Measurements from ENCODE around the gene FBL.
A peak's percentile ranks its signal among the peaks of the same experiment; 100 is the strongest.
"Not testable (repeated sequence)": the region's sequence is repeated elsewhere in the genome, so short reads cannot be mapped to it uniquely, and the experiment has no call there.

The FBL gene

GRCh38 chr19:39824143-39825092 is 21.8 kb downstream of the FBL start:
- peak; percentile 65 for DNase-seq (ENCODE audit: low read depth)

GRCh38 chr19:39823686-39824085 is 22.5 kb downstream of the FBL start:
- DNase-seq (ENCODE audit: low read depth), result no peak

- DNase-seq (ENCODE audit: low read depth), result no peak
These were observed 25.5 kb downstream of the FBL start for GRCh38 chr19:39820696-39821095.

- DNase-seq (ENCODE audit: low read depth), result no peak
These were observed 26.4 kb downstream of the FBL start for GRCh38 chr19:39819786-39820185.

GRCh38 chr19:39818626-39819097 is 27.5 kb downstream of the FBL start:
- no peak for DNase-seq (ENCODE audit: low read depth)

- no peak for DNase-seq (ENCODE audit: low read depth)
These were observed 28.2 kb downstream of the FBL start for GRCh38 chr19:39817888-39818561.

GRCh38 chr19:39816287-39817048 is 29.7 kb downstream of the FBL start:
- no peak for DNase-seq (ENCODE audit: low read depth)

- DNase-seq (ENCODE audit: low read depth), result no peak
These were observed 31.6 kb downstream of the FBL start for GRCh38 chr19:39814595-39814994.

- not testable (repeated sequence) for DNase-seq (ENCODE audit: low read depth)
These were observed 32.1 kb downstream of the FBL start for GRCh38 chr19:39814111-39814510.

- no peak for DNase-seq (ENCODE audit: low read depth)
These were observed 32.8 kb downstream of the FBL start for GRCh38 chr19:39813264-39813993.

GRCh38 chr19:39811064-39811463 is 35.1 kb downstream of the FBL start:
- no peak for DNase-seq (ENCODE audit: low read depth)

GRCh38 chr19:39810424-39810823 is 35.8 kb downstream of the FBL start:
- DNase-seq (ENCODE audit: low read depth), result no peak

- no peak for DNase-seq (ENCODE audit: low read depth)
These were observed 36.8 kb downstream of the FBL start for GRCh38 chr19:39809368-39809767.

GRCh38 chr19:39808688-39809087 is 37.5 kb downstream of the FBL start:
- not testable (repeated sequence) for DNase-seq (ENCODE audit: low read depth)

- DNase-seq (ENCODE audit: low read depth), result no peak
These were observed 38.3 kb downstream of the FBL start for GRCh38 chr19:39807846-39808364.

- no peak for DNase-seq (ENCODE audit: low read depth)
These were observed 41.1 kb downstream of the FBL start for GRCh38 chr19:39805104-39805503.

- no peak for DNase-seq (ENCODE audit: low read depth)
These were observed 43.2 kb downstream of the FBL start for GRCh38 chr19:39802958-39803357.

GRCh38 chr19:39797083-39797482 is 49.1 kb downstream of the FBL start:
- no peak for DNase-seq (ENCODE audit: low read depth)

- DNase-seq (ENCODE audit: low read depth), result no peak
These were observed 50.1 kb downstream of the FBL start for GRCh38 chr19:39796000-39796498.

- DNase-seq (ENCODE audit: low read depth), result no peak
These were observed 51.2 kb downstream of the FBL start for GRCh38 chr19:39795001-39795400.

- peak; percentile 50 for DNase-seq (ENCODE audit: low read depth)
These were observed 53.1 kb downstream of the FBL start for GRCh38 chr19:39792999-39793546.
